Daoy (cell line): Measurements from ENCODE around the gene TRIM14. TPM values are rescaled to one million over a fixed set of nuclear protein-coding genes. Genes with fewer than 3 reads are reported as not detected.
A peak's percentile ranks its signal among the peaks of the same experiment; 100 is the strongest.

Experiments used
- DNase-seq: peaks from one replicate; pipeline ENCODE4 v3.0.0-alpha.2; 2015; ENCODE audit warnings: low read depth
- total RNA-seq: library from RNA; depleted of rRNA; stranded (reverse); fragments of >200 nt; shearing (Covaris generic); gene quantifications from 2 replicates; pipeline ENCODE4 v1.2.3, GENCODE V29; 2014; rRNA removed

The TRIM14 gene
- total RNA-seq, result 6.6 and 9.2 TPM in 2 replicates

- peak; percentile 87 for DNase-seq
Measured at GRCh38 chr9:98118640-98119601, at the start of gene TRIM14. Gene TRIM14, minus strand, starts transcription at chr9:98119222. Its CDS starts 34 bp downstream, at chr9:98119188.

GRCh38 chr9:98168153-98168780, 49.2 kb upstream of the TRIM14 start:
- no peak for DNase-seq

- DNase-seq, result no peak
Measured at GRCh38 chr9:98164912-98165311, 45.9 kb upstream of the TRIM14 start.

GRCh38 chr9:98162613-98163012, 43.6 kb upstream of the TRIM14 start:
- DNase-seq, result no peak

- DNase-seq, result no peak
Measured at GRCh38 chr9:98161851-98162250, 42.8 kb upstream of the TRIM14 start.

GRCh38 chr9:98159790-98160189, 40.8 kb upstream of the TRIM14 start:
- no peak for DNase-seq

GRCh38 chr9:98159301-98159700, 40.3 kb upstream of the TRIM14 start:
- no peak for DNase-seq

- no peak for DNase-seq
Measured at GRCh38 chr9:98158071-98158831, 39.2 kb upstream of the TRIM14 start.

- no peak for DNase-seq
Measured at GRCh38 chr9:98157372-98157771, 38.4 kb upstream of the TRIM14 start.

GRCh38 chr9:98154678-98155077, 35.7 kb upstream of the TRIM14 start:
- DNase-seq, result no peak

GRCh38 chr9:98152526-98152925, 33.5 kb upstream of the TRIM14 start:
- no peak for DNase-seq

- no peak for DNase-seq
Measured at GRCh38 chr9:98150721-98151120, 31.7 kb upstream of the TRIM14 start.

GRCh38 chr9:98150164-98150563, 31.1 kb upstream of the TRIM14 start:
- DNase-seq, result no peak

- no peak for DNase-seq
Measured at GRCh38 chr9:98149422-98149821, 30.4 kb upstream of the TRIM14 start.

- DNase-seq, result no peak
Measured at GRCh38 chr9:98148486-98148885, 29.5 kb upstream of the TRIM14 start.

- DNase-seq, result no peak
Measured at GRCh38 chr9:98147582-98147981, 28.6 kb upstream of the TRIM14 start.

- DNase-seq, result peak; percentile 26
Measured at GRCh38 chr9:98146101-98146991, 27.3 kb upstream of the TRIM14 start.

GRCh38 chr9:98144631-98145030, 25.6 kb upstream of the TRIM14 start:
- no peak for DNase-seq

- DNase-seq, result no peak
Measured at GRCh38 chr9:98144076-98144475, 25.1 kb upstream of the TRIM14 start.

- no peak for DNase-seq
Measured at GRCh38 chr9:98142925-98143481, 24.0 kb upstream of the TRIM14 start.
